ENCODE results near the gene GSAP. TPM values are rescaled to one million over a fixed set of nuclear protein-coding genes. Genes with fewer than 3 reads are reported as not detected.
"Not testable (repeated sequence)": the region's sequence is repeated elsewhere in the genome, so short reads cannot be mapped to it uniquely, and the experiment has no call there.

Gene GSAP, protein sequence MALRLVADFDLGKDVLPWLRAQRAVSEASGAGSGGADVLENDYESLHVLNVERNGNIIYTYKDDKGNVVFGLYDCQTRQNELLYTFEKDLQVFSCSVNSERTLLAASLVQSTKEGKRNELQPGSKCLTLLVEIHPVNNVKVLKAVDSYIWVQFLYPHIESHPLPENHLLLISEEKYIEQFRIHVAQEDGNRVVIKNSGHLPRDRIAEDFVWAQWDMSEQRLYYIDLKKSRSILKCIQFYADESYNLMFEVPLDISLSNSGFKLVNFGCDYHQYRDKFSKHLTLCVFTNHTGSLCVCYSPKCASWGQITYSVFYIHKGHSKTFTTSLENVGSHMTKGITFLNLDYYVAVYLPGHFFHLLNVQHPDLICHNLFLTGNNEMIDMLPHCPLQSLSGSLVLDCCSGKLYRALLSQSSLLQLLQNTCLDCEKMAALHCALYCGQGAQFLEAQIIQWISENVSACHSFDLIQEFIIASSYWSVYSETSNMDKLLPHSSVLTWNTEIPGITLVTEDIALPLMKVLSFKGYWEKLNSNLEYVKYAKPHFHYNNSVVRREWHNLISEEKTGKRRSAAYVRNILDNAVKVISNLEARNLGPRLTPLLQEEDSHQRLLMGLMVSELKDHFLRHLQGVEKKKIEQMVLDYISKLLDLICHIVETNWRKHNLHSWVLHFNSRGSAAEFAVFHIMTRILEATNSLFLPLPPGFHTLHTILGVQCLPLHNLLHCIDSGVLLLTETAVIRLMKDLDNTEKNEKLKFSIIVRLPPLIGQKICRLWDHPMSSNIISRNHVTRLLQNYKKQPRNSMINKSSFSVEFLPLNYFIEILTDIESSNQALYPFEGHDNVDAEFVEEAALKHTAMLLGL
- 10 to 100 TPM; 10.3 to 11.5 TPM for total RNA-seq
- long read RNA-seq, transcript GSAP-201 (31 exons, 3,251 nt) = major isoform, 5 of 6 reads
- long read RNA-seq, partial matches to known transcripts = 0 of 6 reads
- long read RNA-seq, other reads (novel, unspliced or antisense) = 1 of 6 reads

- ATAC-seq (peak; percentile 88 to 94), DNase-seq (peak; percentile 58)
- intact Hi-C loops (cut with DNase I) = loop anchor here in 1 of 2 donors (10.0 kb wide), 1 partner anchor 119 kb away; the partner anchor contains the start of gene PTPN12
Observed at GRCh38 chr7:77415823-77416620, at the start of gene GSAP. Gene GSAP, minus strand, starts transcription at chr7:77416349. Its CDS starts 28 bp downstream, at chr7:77416321.

GRCh38 chr7:77465256-77465655 lies 49.1 kb upstream of the GSAP start:
- DNase-seq (no peak), ATAC-seq (peak in 1 of 2 donors; percentile 38)
- intact Hi-C loops (cut with DNase I) = no loop called here

- ATAC-seq = no peak
- intact Hi-C loops (cut with DNase I) = no loop called here
- DNase-seq = no peak
Observed at GRCh38 chr7:77464589-77464988, 48.4 kb upstream of the GSAP start.

GRCh38 chr7:77463632-77464031 lies 47.5 kb upstream of the GSAP start:
- intact Hi-C loops (cut with DNase I); ATAC-seq: not testable (repeated sequence)

GRCh38 chr7:77461842-77462241 lies 45.7 kb upstream of the GSAP start:
- intact Hi-C loops (cut with DNase I) = no loop called here
- DNase-seq = no peak
- ATAC-seq = no peak

More at GRCh38 chr7:77463632-77464031, 47.5 kb upstream of the GSAP start:
- DNase-seq = not testable (repeated sequence)

- intact Hi-C loops (cut with DNase I) = no loop called here
- DNase-seq (no peak), ATAC-seq (no peak)
Observed at GRCh38 chr7:77461246-77461645, 45.1 kb upstream of the GSAP start.

DNA sequence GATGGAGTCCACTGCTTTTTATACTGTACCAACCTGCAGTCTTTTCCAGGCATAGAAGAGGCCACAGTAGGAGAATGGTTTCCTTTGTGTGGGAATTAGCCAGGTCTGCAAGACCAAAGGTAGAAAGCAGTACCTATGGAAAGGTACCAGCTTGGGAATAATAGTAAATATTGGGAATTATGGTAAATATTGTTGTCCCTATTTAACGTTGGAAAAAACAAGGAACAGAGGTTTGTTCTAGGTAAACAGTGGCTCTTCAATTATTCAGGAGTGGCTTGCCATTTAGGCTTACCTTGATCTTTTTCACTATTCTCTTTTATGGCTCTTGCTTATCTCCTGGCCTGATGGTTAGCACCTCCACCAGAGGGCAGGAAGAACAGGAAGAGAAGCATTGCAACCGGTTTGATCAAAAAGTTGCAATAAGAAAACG lies 43.9 kb upstream of the GSAP start:
- intact Hi-C loops (cut with DNase I) = no loop called here
- DNase-seq (no peak), ATAC-seq (no peak)

- ATAC-seq (no peak), DNase-seq (no peak)
- intact Hi-C loops (cut with DNase I) = loop anchor here in 1 of 2 donors (10.0 kb wide), 1 partner anchor 75 kb away; the partner anchor contains the start of gene PTPN12
Observed at GRCh38 chr7:77459311-77459726, 43.2 kb upstream of the GSAP start.

DNA sequence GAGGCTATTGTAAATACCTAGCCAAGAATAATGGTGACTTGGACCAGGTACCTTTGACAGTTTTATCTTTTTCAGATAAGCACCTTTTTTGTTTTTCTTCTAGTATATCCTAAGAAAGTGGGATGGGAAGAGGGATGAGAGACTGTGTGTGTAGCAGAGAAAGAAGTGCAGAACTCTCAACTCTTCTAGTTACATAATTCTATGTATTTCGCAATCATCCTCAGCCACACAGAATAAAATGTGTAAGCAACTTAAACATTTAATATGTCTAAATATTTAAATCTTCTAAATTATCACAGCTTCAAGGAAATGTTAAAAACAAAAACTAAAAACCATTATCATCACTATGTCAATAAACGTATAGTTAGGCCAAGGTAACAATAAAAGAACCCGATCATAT lies 42.6 kb upstream of the GSAP start:
- DNase-seq = no peak
- intact Hi-C loops (cut with DNase I) = loop anchor here in 1 of 2 donors (10.0 kb wide), 1 partner anchor 76 kb away; the partner anchor contains the start of gene PTPN12
- ATAC-seq = no peak

GRCh38 chr7:77457779-77458178 lies 41.6 kb upstream of the GSAP start:
- intact Hi-C loops (cut with DNase I) = loop anchor here in 1 of 2 donors (10.0 kb wide), 1 partner anchor 77 kb away; the partner anchor contains the start of gene PTPN12
- ATAC-seq = no peak
- DNase-seq = no peak

DNA sequence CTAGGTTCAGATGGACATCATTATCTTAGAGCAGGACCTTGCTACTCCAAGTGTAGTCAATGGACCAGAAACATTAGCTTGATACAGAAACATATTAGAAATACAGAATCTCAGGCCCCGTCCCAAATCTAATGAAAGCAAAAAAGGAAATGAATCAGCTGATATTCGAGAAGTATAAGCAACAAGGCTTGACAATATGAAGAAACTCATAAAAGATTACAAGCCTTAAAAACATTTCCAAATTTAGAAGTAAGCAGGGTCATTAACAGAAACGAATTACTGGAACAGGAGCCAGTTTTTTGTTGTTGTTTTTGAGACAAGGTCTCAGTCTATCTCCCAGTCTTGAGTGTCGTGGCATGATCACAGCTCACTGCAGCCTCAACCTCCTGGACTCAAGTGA lies 40.5 kb upstream of the GSAP start:
- DNase-seq (no peak), ATAC-seq (no peak)
- intact Hi-C loops (cut with DNase I) = loop anchor here in 1 of 2 donors (10.0 kb wide), 1 partner anchor 78 kb away; the partner anchor contains the start of gene PTPN12

DNA sequence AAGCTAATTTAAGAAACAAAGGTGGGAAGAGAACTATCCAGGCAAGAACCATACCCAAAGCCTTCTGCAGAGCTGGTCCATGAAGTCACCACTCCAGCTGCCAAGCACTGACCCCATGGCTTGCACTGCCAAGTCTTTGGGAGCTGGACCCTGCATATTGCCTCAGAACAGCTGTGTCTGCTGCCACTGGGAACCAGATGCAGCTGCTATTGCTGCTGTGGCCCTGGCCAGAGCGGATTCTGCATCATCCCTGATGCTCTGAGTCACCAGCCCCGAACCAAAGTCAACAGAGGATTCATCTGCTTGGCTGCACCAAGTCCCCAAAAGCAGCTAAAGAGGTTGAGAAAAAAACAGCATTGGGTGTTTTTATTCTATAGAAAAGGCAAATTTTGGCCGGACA lies 39.2 kb upstream of the GSAP start:
- DNase-seq (peak; percentile 52), ATAC-seq (peak in 1 of 2 donors; percentile 92)
- intact Hi-C loops (cut with DNase I) = loop anchor here in 1 of 2 donors (10.0 kb wide), 1 partner anchor 79 kb away; the partner anchor contains the start of gene PTPN12

GRCh38 chr7:77454802-77455201 lies 38.7 kb upstream of the GSAP start:
- ATAC-seq (no peak), DNase-seq (no peak)
- intact Hi-C loops (cut with DNase I) = loop anchor here in 1 of 2 donors (10.0 kb wide), 1 partner anchor 80 kb away; the partner anchor contains the start of gene PTPN12

GRCh38 chr7:77453531-77453930 lies 37.4 kb upstream of the GSAP start:
- peak; percentile 34 to 76 for ATAC-seq

DNA sequence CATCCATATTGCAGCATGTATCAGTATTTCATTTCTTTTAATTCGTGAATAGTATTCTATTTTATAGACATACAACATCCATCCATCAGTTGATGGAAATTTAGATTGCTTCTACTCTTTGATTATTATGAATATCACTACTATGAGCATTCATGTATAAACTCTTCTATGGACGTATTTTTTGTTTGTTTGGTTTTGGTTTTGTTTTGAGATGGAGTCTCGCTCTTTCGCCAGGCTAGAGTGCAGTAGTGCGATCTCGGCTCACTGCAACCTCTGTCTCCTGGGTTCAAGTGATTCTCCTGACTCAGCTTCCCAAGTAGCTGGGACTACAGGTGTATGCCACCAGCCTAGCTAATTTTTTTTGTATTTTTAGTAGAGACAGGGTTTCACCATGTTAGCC lies 35.8 kb upstream of the GSAP start:
- intact Hi-C loops (cut with DNase I) = loop anchor here in 1 of 2 donors (10.0 kb wide), 1 partner anchor 83 kb away; the partner anchor contains the start of gene PTPN12
- ATAC-seq, DNase-seq: not testable (repeated sequence)

More at GRCh38 chr7:77453531-77453930, 37.4 kb upstream of the GSAP start:
- no peak for DNase-seq
- intact Hi-C loops (cut with DNase I) = loop anchor here in 1 of 2 donors (10.0 kb wide), 1 partner anchor 81 kb away; the partner anchor contains the start of gene PTPN12

- intact Hi-C loops (cut with DNase I) = loop anchor here in 1 of 2 donors (10.0 kb wide), 1 partner anchor 84 kb away; the partner anchor contains the start of gene PTPN12
- ATAC-seq = no peak
- DNase-seq = no peak
Observed at GRCh38 chr7:77450613-77451012, 34.5 kb upstream of the GSAP start.

DNA sequence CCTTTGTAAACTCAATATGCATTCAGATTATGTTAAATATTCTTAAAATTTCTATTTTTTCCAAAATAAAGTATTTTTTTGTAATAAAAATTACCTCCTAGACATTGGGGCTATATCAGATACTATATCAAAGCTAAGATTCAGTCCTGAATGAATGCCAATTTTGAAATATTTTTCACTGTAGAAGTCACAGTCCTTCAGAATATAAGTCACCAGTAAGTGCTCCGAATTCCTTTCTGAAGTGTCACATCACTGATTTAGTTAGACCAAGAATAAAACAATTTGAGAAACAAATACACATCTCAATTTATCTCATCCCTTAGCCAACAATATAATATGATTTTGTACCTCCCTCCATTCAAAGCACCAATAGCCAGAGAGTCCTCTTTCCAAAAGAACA lies 33.9 kb upstream of the GSAP start:
- ATAC-seq (no peak), DNase-seq (no peak)
- intact Hi-C loops (cut with DNase I) = loop anchor here in 1 of 2 donors (10.0 kb wide), 1 partner anchor 85 kb away; the partner anchor contains the start of gene PTPN12

- ATAC-seq = no peak
- intact Hi-C loops (cut with DNase I) = no loop called here
- no peak for DNase-seq
Observed at GRCh38 chr7:77447616-77448015, 31.5 kb upstream of the GSAP start.
